NB4 (cell line): ENCODE measurements around the gene HNRNPA1L2.
A peak's percentile ranks its signal among the peaks of the same experiment; 100 is the strongest.
"Not testable (repeated sequence)": the region's sequence is repeated elsewhere in the genome, so short reads cannot be mapped to it uniquely, and the experiment has no call there.

Experiments used
- CTCF ChIP-seq: IDR thresholded peaks from one replicate; pipeline ENCODE4 v1.5.1; 2012; ENCODE audit warnings: low read depth, low read length
- POLR2A ChIP-seq: IDR thresholded peaks from 2 replicates; pipeline ENCODE4 v1.6.1; 2011; ENCODE audit warnings: mild to moderate bottlenecking; ENCODE audit not compliant: insufficient read length; ENCODE audit errors: extremely low read depth

- TF ChIP-seq CTCF, result peak; percentile 34
- not testable (repeated sequence) for TF ChIP-seq POLR2A
Observed at GRCh38 chr13:52609013-52609606, 33.1 kb upstream of the HNRNPA1L2 start.
